ENCODE data around the gene UBE2G1. TPM values are rescaled to one million over a fixed set of nuclear protein-coding genes. Genes with fewer than 3 reads are reported as not detected.
A peak's percentile ranks its signal among the peaks of the same experiment; 100 is the strongest.

The UBE2G1 gene, protein sequence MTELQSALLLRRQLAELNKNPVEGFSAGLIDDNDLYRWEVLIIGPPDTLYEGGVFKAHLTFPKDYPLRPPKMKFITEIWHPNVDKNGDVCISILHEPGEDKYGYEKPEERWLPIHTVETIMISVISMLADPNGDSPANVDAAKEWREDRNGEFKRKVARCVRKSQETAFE
- polyA plus RNA-seq (2011; rRNA removed) (38.7 and 51.5 TPM in 2 replicates), polyA minus RNA-seq (2011; rRNA and poly(A)+ RNA removed) (19.8 and 32.1 TPM in 2 replicates)

DNA sequence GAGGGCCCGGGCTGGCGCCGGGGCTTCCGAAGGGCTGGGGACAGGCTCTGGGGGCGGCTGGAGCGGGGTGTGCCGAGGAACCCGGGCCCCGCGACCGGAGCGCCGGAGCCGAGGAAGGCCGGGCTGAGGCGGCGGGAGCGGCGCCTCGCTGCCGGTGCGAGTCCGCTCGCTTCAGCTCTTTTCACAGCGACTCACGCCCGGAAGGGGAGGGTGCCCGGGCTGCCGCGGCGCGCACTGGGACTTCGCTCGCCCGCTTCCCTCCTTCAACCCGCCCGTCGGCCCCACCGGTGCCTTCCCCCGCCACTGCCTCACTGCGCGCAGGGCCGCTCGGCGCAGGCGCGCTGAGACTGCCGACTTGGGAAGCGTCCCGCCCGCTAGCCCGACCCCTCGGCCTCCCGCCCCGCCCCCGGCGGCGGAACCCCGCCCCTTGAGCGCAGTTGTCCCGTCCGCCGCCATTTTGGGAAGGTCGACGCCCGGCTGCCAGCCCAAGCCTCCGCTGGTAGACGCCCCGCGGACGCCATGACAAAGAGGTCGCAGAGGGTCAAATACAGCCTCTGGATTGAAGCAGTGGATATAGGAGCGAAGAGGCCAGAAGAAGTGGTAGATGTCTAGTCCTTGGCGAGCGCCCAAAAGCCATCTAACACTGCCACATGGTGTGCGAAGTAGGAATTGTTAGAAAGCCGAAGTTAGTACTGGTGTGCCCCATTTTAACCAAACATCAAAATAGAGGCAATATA lies at the start of gene UBE2G1:
Gene UBE2G1 (minus strand): TSS at position 349 of the 737 bp plus-strand sequence. CDS start 359 bp downstream, outside the sequence.
- CTCF ChIA-PET = interaction anchor here (1.8 kb wide), 1 partner anchor 151 kb away, joined by 4 read pairs; no protein-coding TSS in a partner anchor
- H3K27me3 ChIP-seq (ENCODE audit: control insufficient read depth, insufficient read depth, low read length) = no peaks in the 10 kb centered on the region
- H3K4me3 ChIP-seq (ENCODE audit: low read depth, low read length) = peak within 1 kb of the TSS; percentile 74
- POLR2A ChIA-PET = interaction anchor here (1.5 kb wide), 1 partner anchor 136 kb away, joined by 3 read pairs; no protein-coding TSS in a partner anchor
- H3K27ac ChIP-seq (ENCODE audit: low read depth, low read length) = peak within 1 kb of the TSS; percentile 43
- H3K9me3 ChIP-seq (ENCODE audit: control insufficient read depth, insufficient read depth, low read length) = no peaks in the 10 kb centered on the region; the same call in 1 of the 2 replicates
- DNase-seq (ENCODE audit: low read depth, low spot score) = peak; percentile 90
- TF ChIP-seq, protein P1, sequence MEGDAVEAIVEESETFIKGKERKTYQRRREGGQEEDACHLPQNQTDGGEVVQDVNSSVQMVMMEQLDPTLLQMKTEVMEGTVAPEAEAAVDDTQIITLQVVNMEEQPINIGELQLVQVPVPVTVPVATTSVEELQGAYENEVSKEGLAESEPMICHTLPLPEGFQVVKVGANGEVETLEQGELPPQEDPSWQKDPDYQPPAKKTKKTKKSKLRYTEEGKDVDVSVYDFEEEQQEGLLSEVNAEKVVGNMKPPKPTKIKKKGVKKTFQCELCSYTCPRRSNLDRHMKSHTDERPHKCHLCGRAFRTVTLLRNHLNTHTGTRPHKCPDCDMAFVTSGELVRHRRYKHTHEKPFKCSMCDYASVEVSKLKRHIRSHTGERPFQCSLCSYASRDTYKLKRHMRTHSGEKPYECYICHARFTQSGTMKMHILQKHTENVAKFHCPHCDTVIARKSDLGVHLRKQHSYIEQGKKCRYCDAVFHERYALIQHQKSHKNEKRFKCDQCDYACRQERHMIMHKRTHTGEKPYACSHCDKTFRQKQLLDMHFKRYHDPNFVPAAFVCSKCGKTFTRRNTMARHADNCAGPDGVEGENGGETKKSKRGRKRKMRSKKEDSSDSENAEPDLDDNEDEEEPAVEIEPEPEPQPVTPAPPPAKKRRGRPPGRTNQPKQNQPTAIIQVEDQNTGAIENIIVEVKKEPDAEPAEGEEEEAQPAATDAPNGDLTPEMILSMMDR (IDR thresholded peaks at IDR 0.05; ENCODE audit: low read depth, low read length) = peak; percentile 28; the same call in 1 of the 2 replicates

DNA sequence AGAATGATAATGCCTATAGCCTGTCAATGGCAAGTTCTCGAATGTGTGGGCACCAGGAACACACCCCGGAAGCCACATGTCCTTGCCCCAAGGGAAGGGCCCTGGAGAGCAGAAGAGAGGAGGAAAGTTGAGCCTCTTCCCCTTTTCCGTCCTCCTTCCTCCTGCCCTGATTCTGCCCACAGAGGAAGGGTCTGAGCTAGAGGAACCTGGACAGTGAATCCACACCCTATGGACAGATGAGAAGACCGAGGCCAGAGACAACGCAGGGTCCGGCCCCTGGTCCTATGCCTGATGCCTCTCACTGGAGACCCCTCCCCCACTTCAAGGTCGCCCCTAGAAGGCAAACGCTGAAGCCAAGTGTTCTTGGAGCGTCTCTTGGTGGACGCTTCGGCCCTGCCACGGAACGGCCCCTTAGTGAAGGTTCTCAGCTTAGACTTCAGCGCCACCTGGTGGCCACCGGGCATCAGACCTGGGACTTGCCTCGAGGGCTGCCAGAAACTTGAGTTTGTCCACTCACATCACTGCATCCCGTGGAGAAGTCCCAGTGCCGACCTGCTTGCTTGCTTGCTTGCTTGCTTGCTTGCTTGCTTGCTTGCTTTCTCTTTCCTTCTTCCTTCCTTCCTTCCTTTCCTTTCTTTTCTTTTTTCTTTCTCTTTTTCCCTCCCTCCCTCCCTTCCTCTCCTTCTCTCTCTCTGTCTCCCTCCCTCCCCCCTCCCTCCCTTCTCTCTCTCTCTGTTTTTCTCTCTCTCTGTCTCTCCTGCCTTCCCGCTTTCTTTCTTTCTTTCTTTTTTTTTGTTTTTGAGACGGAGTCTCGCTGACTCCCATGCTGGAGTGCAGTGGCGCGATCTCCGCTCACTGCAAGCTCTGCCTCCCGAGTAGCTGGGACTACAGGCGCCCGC lies 46.7 kb upstream of the UBE2G1 start:
- Histone ChIP-seq H3K27me3 (ENCODE audit: control insufficient read depth, insufficient read depth, low read length) (no peaks in the 10 kb centered on the region), H3K4me3 (ENCODE audit: low read depth, low read length) (no peak overlapping the region), H3K27ac (ENCODE audit: low read depth, low read length) (no peak overlapping the region), H3K9me3 (ENCODE audit: control insufficient read depth, insufficient read depth, low read length) (no peaks in the 10 kb centered on the region)
- ChIA-PET CTCF (interaction anchor here (0.6 to 6.9 kb wide), 14 partner anchors 65 to 856 kb away, joined by 3 to 69 read pairs (median 4); no protein-coding TSS in a partner anchor), POLR2A (interaction anchor here (1.0 kb wide), 1 partner anchor 198 kb away, joined by 3 read pairs; no protein-coding TSS in a partner anchor)
- TF ChIP-seq, protein P1 (IDR thresholded peaks at IDR 0.05; ENCODE audit: low read depth, low read length) = peak; percentile 87
- DNase-seq (ENCODE audit: low read depth, low spot score) = peak; percentile 79

DNA sequence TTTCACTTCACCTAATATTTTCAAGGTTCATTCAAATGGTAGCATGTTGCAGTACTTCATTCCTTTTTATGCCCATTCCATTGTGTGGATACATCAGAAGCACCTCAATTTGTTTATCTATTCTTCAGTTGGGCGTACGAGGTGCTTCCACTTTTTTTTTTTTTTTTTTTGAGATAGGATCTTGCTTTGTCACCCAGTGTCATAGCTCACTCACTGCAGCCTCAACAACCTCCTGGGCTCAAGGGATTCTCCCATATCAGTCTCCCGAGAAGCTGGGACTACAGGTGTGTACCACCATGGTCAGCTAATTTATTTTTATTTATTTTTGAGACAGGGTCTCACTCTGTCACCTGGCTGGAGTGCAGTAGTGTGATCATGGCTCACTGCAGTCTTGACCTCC lies 44.7 kb upstream of the UBE2G1 start:
- no peak for DNase-seq (ENCODE audit: low read depth, low spot score)
- TF ChIP-seq, protein P1 (IDR thresholded peaks at IDR 0.05; ENCODE audit: low read depth, low read length) = no peak
- Histone ChIP-seq H3K27me3 (ENCODE audit: control insufficient read depth, insufficient read depth, low read length) (no peaks in the 10 kb centered on the region), H3K27ac (ENCODE audit: low read depth, low read length) (no peak overlapping the region), H3K4me3 (ENCODE audit: low read depth, low read length) (no peak overlapping the region), H3K9me3 (ENCODE audit: control insufficient read depth, insufficient read depth, low read length) (no peaks in the 10 kb centered on the region)
- POLR2A ChIA-PET = interaction anchor here (0.6 kb wide), 1 partner anchor 145 kb away, joined by 3 read pairs; no protein-coding TSS in a partner anchor
- CTCF ChIA-PET = interaction anchor here (0.7 to 6.9 kb wide), 4 partner anchors 10 to 366 kb away, joined by 3 to 69 read pairs (median 9); no protein-coding TSS in a partner anchor

DNA sequence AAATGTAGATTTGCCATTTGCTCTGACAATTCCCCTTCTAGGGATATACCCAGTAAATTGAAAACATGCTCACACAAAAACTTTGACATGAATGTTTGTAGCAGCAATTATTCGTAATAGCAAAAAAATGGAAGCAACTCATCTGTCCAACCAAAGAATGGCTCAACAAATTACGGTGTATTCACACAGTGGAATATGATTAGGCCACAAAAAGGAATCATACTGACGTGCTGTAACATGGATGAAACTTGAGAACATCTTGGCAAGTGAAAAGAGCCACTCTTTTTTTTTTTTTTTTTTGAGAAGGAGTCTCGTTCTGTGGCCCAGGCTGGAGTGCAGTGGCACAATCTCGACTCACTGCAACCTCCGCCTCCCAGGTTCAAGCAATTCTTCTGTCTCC lies 43.2 kb upstream of the UBE2G1 start:
- Histone ChIP-seq H3K9me3 (ENCODE audit: control insufficient read depth, insufficient read depth, low read length) (no peaks in the 10 kb centered on the region), H3K27ac (ENCODE audit: low read depth, low read length) (no peak overlapping the region), H3K27me3 (ENCODE audit: control insufficient read depth, insufficient read depth, low read length) (no peaks in the 10 kb centered on the region), H3K4me3 (ENCODE audit: low read depth, low read length) (no peak overlapping the region)
- ChIA-PET CTCF (interaction anchor here (2.4 to 6.9 kb wide), 2 partner anchors 195 to 210 kb away, joined by 12 to 69 read pairs; no protein-coding TSS in a partner anchor), POLR2A (no interaction called here)
- DNase-seq (ENCODE audit: low read depth, low spot score) = no peak
- TF ChIP-seq, protein P1 (IDR thresholded peaks at IDR 0.05; ENCODE audit: low read depth, low read length) = no peak

Measured in AG04450 (cell line).